ENCODE data around the gene ARHGAP11B.
"Not testable (repeated sequence)": the region's sequence is repeated elsewhere in the genome, so short reads cannot be mapped to it uniquely, and the experiment has no call there.

Gene ARHGAP11B

DNA sequence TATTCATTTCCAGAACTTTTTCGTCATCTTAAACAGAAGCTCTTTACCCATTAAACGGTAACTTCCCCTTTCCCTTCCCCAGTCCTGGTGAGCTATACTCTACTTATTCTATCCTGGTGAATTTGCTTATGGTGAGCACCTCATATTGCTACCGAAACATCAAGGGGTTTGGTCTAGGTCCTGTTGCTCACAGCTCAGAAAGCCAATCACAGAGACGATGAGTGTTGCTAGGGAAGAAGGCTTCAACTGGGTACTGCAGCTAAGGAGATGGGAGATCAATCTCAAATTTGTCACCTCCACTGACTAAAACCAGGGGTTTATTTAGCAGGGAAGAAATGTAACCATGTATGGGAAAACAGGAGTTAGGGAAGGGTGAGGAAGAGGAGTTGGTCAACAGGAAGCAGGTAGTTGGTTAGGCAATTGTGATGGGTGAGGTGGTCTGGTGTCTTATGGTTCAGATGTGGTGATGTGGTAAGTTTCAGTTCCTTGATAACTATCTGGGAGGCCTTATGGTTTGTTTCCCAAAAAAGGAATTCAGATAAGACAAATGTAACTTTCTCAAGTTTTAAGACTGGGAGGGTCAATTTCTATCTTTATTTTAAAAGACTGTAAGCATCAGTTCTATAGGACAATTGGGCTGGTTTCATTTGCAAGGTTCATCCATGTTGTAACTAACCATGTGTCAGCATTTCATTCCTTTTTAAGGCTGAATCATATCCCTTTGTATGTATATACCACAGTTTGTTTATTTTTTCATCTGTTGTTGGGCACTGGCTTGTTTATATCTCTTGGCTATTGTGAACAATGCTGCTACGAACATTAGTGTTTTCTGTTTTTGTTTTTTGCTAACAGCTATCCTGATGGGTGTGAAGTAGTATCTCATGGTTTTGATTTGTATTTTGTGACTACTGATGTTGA is 24.3 kb downstream of the ARHGAP11B start:
- H3K27me3 Mint-ChIP-seq (ENCODE audit: unreplicated experiment), result no peaks in the 10 kb centered on the region
- DNase-seq (ENCODE audit: extremely low spot score, unreplicated experiment), result no peak

GRCh38 chr15:30661154-30661553 is 35.2 kb downstream of the ARHGAP11B start:
- not testable (repeated sequence) for H3K27me3 Mint-ChIP-seq (ENCODE audit: unreplicated experiment); H3K4me1 Mint-ChIP-seq (ENCODE audit: unreplicated experiment); DNase-seq (ENCODE audit: extremely low spot score, unreplicated experiment); H3K27ac Mint-ChIP-seq (ENCODE audit: unreplicated experiment); H3K4me3 Mint-ChIP-seq (ENCODE audit: unreplicated experiment); H3K36me3 Mint-ChIP-seq (ENCODE audit: unreplicated experiment); H3K9me3 Mint-ChIP-seq (ENCODE audit: unreplicated experiment)
- TF ChIP-seq, protein P1, sequence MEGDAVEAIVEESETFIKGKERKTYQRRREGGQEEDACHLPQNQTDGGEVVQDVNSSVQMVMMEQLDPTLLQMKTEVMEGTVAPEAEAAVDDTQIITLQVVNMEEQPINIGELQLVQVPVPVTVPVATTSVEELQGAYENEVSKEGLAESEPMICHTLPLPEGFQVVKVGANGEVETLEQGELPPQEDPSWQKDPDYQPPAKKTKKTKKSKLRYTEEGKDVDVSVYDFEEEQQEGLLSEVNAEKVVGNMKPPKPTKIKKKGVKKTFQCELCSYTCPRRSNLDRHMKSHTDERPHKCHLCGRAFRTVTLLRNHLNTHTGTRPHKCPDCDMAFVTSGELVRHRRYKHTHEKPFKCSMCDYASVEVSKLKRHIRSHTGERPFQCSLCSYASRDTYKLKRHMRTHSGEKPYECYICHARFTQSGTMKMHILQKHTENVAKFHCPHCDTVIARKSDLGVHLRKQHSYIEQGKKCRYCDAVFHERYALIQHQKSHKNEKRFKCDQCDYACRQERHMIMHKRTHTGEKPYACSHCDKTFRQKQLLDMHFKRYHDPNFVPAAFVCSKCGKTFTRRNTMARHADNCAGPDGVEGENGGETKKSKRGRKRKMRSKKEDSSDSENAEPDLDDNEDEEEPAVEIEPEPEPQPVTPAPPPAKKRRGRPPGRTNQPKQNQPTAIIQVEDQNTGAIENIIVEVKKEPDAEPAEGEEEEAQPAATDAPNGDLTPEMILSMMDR (IDR thresholded peaks at IDR 0.05), result peak; percentile 66

More for the DNA sequence above, 24.3 kb downstream of the ARHGAP11B start:
- Mint-ChIP-seq H3K4me1 (ENCODE audit: unreplicated experiment) (peaks cover 4% of the 10 kb centered on the region), H3K9me3 (ENCODE audit: unreplicated experiment) (no peaks in the 10 kb centered on the region), H3K4me3 (ENCODE audit: unreplicated experiment) (no peak overlapping the region), H3K36me3 (ENCODE audit: unreplicated experiment) (peaks cover 4% of the 10 kb centered on the region), H3K27ac (ENCODE audit: unreplicated experiment) (peak overlapping the region; percentile 29)
- TF ChIP-seq, protein P1 (IDR thresholded peaks at IDR 0.05), result no peak

GRCh38 chr15:30669621-30670020 is 43.7 kb downstream of the ARHGAP11B start:
- not testable (repeated sequence) for DNase-seq (ENCODE audit: extremely low spot score, unreplicated experiment); H3K9me3 Mint-ChIP-seq (ENCODE audit: unreplicated experiment); H3K27me3 Mint-ChIP-seq (ENCODE audit: unreplicated experiment); H3K4me3 Mint-ChIP-seq (ENCODE audit: unreplicated experiment); H3K4me1 Mint-ChIP-seq (ENCODE audit: unreplicated experiment); H3K36me3 Mint-ChIP-seq (ENCODE audit: unreplicated experiment)
- H3K27ac Mint-ChIP-seq (ENCODE audit: unreplicated experiment), result peak overlapping the region; percentile 25

DNA sequence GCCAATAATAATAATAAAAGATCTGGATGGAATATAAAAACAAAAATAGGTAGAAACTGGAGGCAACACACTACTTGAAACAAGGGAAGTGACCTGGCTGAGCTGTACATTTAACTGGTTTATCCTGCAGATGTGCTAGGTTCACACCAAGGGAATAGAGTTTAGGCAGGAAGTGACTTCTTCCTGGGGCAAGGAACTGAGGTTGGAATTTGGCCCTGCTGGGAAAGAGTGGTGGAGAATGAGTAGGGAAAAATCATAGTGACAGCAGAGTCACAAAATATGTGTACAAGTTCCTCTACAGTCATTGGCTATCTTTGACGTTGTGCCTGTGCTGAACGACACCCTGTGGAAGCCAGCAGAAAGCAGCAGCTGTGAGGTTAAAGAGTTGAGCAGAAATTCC is 44.1 kb downstream of the ARHGAP11B start:
- H3K27ac Mint-ChIP-seq (ENCODE audit: unreplicated experiment), result peak overlapping the region; percentile 25
- H3K4me3 Mint-ChIP-seq (ENCODE audit: unreplicated experiment), result no peak overlapping the region
- no peaks in the 10 kb centered on the region for H3K27me3 Mint-ChIP-seq (ENCODE audit: unreplicated experiment)
- H3K4me1 Mint-ChIP-seq (ENCODE audit: unreplicated experiment), result peaks cover 8% of the 10 kb centered on the region
- no peaks in the 10 kb centered on the region for H3K9me3 Mint-ChIP-seq (ENCODE audit: unreplicated experiment)
- TF ChIP-seq, protein P1 (IDR thresholded peaks at IDR 0.05), result no peak
- peaks cover 7% of the 10 kb centered on the region for H3K36me3 Mint-ChIP-seq (ENCODE audit: unreplicated experiment)
- DNase-seq (ENCODE audit: extremely low spot score, unreplicated experiment), result no peak

GRCh38 chr15:30671309-30671708 is 45.4 kb downstream of the ARHGAP11B start:
- Mint-ChIP-seq H3K9me3 (ENCODE audit: unreplicated experiment) (peaks cover 1% of the 10 kb centered on the region), H3K4me3 (ENCODE audit: unreplicated experiment) (no peak overlapping the region), H3K36me3 (ENCODE audit: unreplicated experiment) (peaks cover 8% of the 10 kb centered on the region), H3K27me3 (ENCODE audit: unreplicated experiment) (no peaks in the 10 kb centered on the region), H3K4me1 (ENCODE audit: unreplicated experiment) (peaks cover 8% of the 10 kb centered on the region), H3K27ac (ENCODE audit: unreplicated experiment) (no peak overlapping the region)
- TF ChIP-seq, protein P1 (IDR thresholded peaks at IDR 0.05), result no peak
- DNase-seq (ENCODE audit: extremely low spot score, unreplicated experiment), result no peak

Data from osteocyte (in vitro differentiated cells).